ENCODE results near the gene APOBEC3B.

The APOBEC3B gene

DNA sequence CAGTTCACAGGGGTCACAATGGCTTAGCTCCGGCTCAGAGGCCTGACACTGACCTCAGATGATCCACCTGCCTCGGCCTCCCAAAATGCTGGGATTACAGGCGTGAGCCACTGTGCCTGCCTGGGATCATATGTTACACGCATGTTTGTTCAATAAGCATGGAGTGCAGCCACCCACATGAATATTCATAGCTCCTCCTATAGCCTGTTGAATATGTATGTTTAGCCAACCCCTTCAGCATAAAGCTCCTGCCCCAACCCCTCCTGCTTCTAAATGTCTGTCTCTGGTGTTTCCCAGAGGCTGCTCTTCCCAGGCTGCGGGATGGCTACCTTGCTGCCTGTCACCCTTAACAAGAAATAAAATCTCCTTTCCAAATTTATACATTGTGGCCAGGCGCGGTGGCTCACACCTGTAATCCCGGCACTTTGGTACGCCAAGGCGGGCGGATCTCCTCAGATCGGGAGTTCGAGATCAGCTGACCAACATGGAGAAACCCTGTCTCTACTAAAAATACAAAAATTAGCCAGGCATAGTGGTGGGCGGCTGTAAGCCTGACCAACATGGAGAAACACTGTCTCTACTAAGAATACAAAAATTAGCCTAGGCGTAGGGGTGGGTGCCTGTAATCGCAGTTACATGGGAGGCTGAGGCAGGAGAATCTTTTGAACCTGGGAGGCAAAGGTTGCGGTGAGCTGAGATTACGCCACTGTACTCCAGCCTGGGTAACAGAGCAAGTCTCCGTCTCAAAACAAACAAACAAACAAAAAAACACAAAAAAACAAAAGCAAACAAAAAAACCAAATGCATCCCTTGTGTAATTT, 57.4 kb downstream of the APOBEC3B start:
- no peak for DNase-seq

GRCh38 chr22:39040155-39040537, 58.0 kb downstream of the APOBEC3B start:
- peak; percentile 25 for DNase-seq

GRCh38 chr22:39040538-39041296, 58.6 kb downstream of the APOBEC3B start, which contains the start of gene APOBEC3F:
APOBEC3F (plus strand) TSS chr22:39040864; CDS start chr22:39040961, 97 bp downstream.
- DNase-seq = peak; percentile 44

DNA sequence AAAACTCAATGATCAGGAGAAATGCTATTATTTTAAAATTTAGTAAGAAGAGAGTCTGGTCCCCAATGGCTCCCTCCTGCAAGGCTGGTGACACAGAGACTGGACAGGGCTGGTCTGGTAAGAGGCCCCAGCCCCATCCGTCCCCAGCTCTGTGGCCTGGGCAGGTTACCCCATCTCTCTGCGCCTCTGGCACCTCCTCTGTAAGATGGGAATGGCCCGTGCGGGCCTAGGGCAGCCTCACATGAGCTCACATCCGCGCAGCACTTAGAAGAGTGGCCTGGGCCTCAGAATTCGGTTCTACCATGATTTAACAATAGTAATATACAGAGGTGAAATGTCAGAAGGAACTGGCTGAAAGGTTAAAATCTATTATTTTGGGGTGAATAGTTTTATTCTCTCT, 59.8 kb downstream of the APOBEC3B start:
- DNase-seq = no peak
